HEK293T (cell line): ENCODE measurements around the gene RAB3A.
"Not testable (repeated sequence)": the region's sequence is repeated elsewhere in the genome, so short reads cannot be mapped to it uniquely, and the experiment has no call there.

Experiments used
- CTCF ChIA-PET: fragments of 350-600 bp; formaldehyde crosslinking; extraction: SDS; loops from one replicate; lab custom pipeline; 2021; ENCODE audit warnings: antibody characterized with exemption, inconsistent platforms; lab: Yijun Ruan, JAX
- POLR2A ChIA-PET: fragments of 350-600 bp; formaldehyde crosslinking; extraction: SDS; loops from one replicate; lab custom pipeline; 2020; ENCODE audit warnings: antibody characterized with exemption, inconsistent platforms; lab: Yijun Ruan, JAX
- DNase-seq: peaks from one replicate; pipeline ENCODE4 v3.0.0; 2012; ENCODE audit warnings: mixed read lengths; ENCODE audit errors: extremely low spot score
- ARNT ChIP-seq: fragments of 450-650 bp; IDR thresholded peaks from 2 replicates; pipeline ENCODE4 v1.6.1; 2017; ENCODE audit warnings: mild to moderate bottlenecking
- BHLHE40 ChIP-seq: fragments of 450-650 bp; IDR thresholded peaks from 2 replicates; pipeline ENCODE4 v1.6.1; 2016; ENCODE audit warnings: mild to moderate bottlenecking, moderate library complexity, borderline replicate concordance
- CTBP1 ChIP-seq: fragments of 450-650 bp; IDR thresholded peaks from 2 replicates; pipeline ENCODE4 v1.6.1; 2016; ENCODE audit warnings: borderline replicate concordance
- ELF4 ChIP-seq: fragments of 450-650 bp; IDR thresholded peaks from 2 replicates; pipeline ENCODE4 v1.6.1; 2017; ENCODE audit warnings: antibody characterized with exemption
- FOXA1 ChIP-seq: fragments of 450-650 bp; IDR thresholded peaks from 2 replicates; pipeline ENCODE4 v1.6.1; 2016; ENCODE audit warnings: mild to moderate bottlenecking
- FOXK2 ChIP-seq: fragments of 450-650 bp; IDR thresholded peaks from 2 replicates; pipeline ENCODE4 v1.6.1; 2016; ENCODE audit warnings: mild to moderate bottlenecking
- FOXM1 ChIP-seq: fragments of 450-650 bp; IDR thresholded peaks from 2 replicates; pipeline ENCODE4 v1.6.1; 2017; ENCODE audit warnings: mild to moderate bottlenecking, borderline replicate concordance
- HDGF ChIP-seq: fragments of 450-650 bp; IDR thresholded peaks from 2 replicates; pipeline ENCODE4 v1.6.1; 2017; ENCODE audit warnings: antibody characterized with exemption, borderline replicate concordance
- L3MBTL2 ChIP-seq: fragments of 450-650 bp; conservative IDR thresholded peaks from 2 replicates; pipeline ENCODE4 v1.6.1; 2016; ENCODE audit warnings: mild to moderate bottlenecking
- LEF1 ChIP-seq: fragments of 450-650 bp; IDR thresholded peaks from 2 replicates; pipeline ENCODE4 v1.6.1; 2017; ENCODE audit warnings: mild to moderate bottlenecking, borderline replicate concordance
- NFRKB ChIP-seq: fragments of 450-650 bp; IDR thresholded peaks from 2 replicates; pipeline ENCODE4 v1.6.1; 2016; ENCODE audit warnings: mild to moderate bottlenecking, moderate library complexity
- PKNOX1 ChIP-seq: fragments of 450-650 bp; IDR thresholded peaks from 2 replicates; pipeline ENCODE4 v1.6.1; 2016
- SP1 ChIP-seq: fragments of 450-650 bp; IDR thresholded peaks from 2 replicates; pipeline ENCODE4 v1.6.1; 2017
- SUZ12 ChIP-seq: fragments of 450-650 bp; IDR thresholded peaks from 2 replicates; pipeline ENCODE4 v1.6.1; 2016; ENCODE audit warnings: mild to moderate bottlenecking
- TARDBP ChIP-seq: fragments of 450-650 bp; IDR thresholded peaks from 2 replicates; pipeline ENCODE4 v1.6.1; 2016
- ZNF384 ChIP-seq: fragments of 450-650 bp; IDR thresholded peaks from 2 replicates; pipeline ENCODE4 v1.6.1; 2016

Gene RAB3A

GRCh38 chr19:18214779-18215433 lies 11.1 kb upstream of the RAB3A start:
- DNase-seq = no peak
- ChIA-PET CTCF (interaction anchor here (1.0 kb wide), 1 partner anchor 37 kb away, joined by 3 read pairs; no protein-coding TSS in a partner anchor), POLR2A (interaction anchor here (1.0 kb wide), 1 partner anchor 22 kb away, joined by 4 read pairs; the partner anchor contains the start of gene MPV17L2)
- TF ChIP-seq HDGF (no peak), ZNF384 (no peak), FOXM1 (no peak)

- POLR2A ChIA-PET = no interaction called here
- CTCF ChIA-PET = no interaction called here
- TF ChIP-seq SUZ12 = no peak
- TF ChIP-seq FOXM1 = no peak
- no peak for TF ChIP-seq ELF4
- no peak for TF ChIP-seq HDGF
- DNase-seq = no peak
Observed at GRCh38 chr19:18211683-18212082, 7.8 kb upstream of the RAB3A start.

GRCh38 chr19:18209912-18210311 lies 6.1 kb upstream of the RAB3A start:
- ChIA-PET POLR2A (interaction anchor here (1.1 to 2.2 kb wide), 3 partner anchors 14 to 72 kb away, joined by 3 to 6 read pairs (median 5); partner anchors contain the start of genes JUND and MPV17L2), CTCF (interaction anchor here (1.4 to 1.6 kb wide), 2 partner anchors 42 to 119 kb away, joined by 3 to 4 read pairs; no protein-coding TSS in a partner anchor)
- not testable (repeated sequence) for DNase-seq

GRCh38 chr19:18208098-18208951 lies 4.5 kb upstream of the RAB3A start:
- ChIA-PET CTCF (interaction anchor here (0.5 to 1.9 kb wide), 10 partner anchors 8 to 74 kb away, joined by 3 to 18 read pairs (median 4); no protein-coding TSS in a partner anchor), POLR2A (interaction anchor here (1.2 to 1.3 kb wide), 2 partner anchors 15 to 73 kb away, joined by 4 to 7 read pairs; partner anchors contain the start of genes JUND and MPV17L2)
- peak; percentile 53 for DNase-seq
- TF ChIP-seq FOXA1 (no peak), SUZ12 (no peak), LEF1 (no peak), FOXM1 (no peak), PKNOX1 (no peak), FOXK2 (no peak), TARDBP (no peak), ZNF384 (no peak), ELF4 (no peak), L3MBTL2 (no peak), BHLHE40 (no peak), CTBP1 (no peak), ARNT (no peak), NFRKB (no peak), SP1 (no peak), HDGF (no peak)

- ChIA-PET POLR2A (interaction anchor here (0.8 to 3.2 kb wide), 5 partner anchors 13 to 117 kb away, joined by 3 to 22 read pairs (median 3); partner anchors contain the start of genes JUND, LSM4 and MPV17L2), CTCF (interaction anchor here (0.9 to 3.9 kb wide), 3 partner anchors 27 to 93 kb away, joined by 3 to 30 read pairs (median 5); no protein-coding TSS in a partner anchor)
- no peak for DNase-seq
- TF ChIP-seq SP1 (no peak), FOXM1 (no peak), CTBP1 (no peak), ELF4 (no peak), BHLHE40 (no peak), SUZ12 (no peak), HDGF (no peak), ARNT (no peak), L3MBTL2 (no peak), FOXK2 (no peak), PKNOX1 (no peak), NFRKB (no peak), FOXA1 (no peak)
Observed at GRCh38 chr19:18206018-18206417, 2.2 kb upstream of the RAB3A start.

- TF ChIP-seq FOXK2 = no peak
- TF ChIP-seq LEF1 = no peak
- no peak for TF ChIP-seq TARDBP
- no peak for TF ChIP-seq FOXA1
- no peak for TF ChIP-seq BHLHE40
- TF ChIP-seq ARNT = no peak
- TF ChIP-seq CTBP1 = no peak
- no peak for TF ChIP-seq SUZ12
- no peak for TF ChIP-seq HDGF
- no peak for TF ChIP-seq SP1
- no peak for TF ChIP-seq FOXM1
- no peak for DNase-seq
- POLR2A ChIA-PET = interaction anchor here (0.6 to 3.2 kb wide), 11 partner anchors 11 to 141 kb away, joined by 3 to 22 read pairs (median 3); partner anchors contain the start of genes JUND, LSM4 and MPV17L2
- CTCF ChIA-PET = interaction anchor here (0.8 to 3.9 kb wide), 4 partner anchors 17 to 92 kb away, joined by 3 to 30 read pairs (median 4); no protein-coding TSS in a partner anchor
Observed at GRCh38 chr19:18205200-18205892, 1.5 kb upstream of the RAB3A start.
